ENCODE data around the gene GAB2. TPM values are rescaled to one million over a fixed set of nuclear protein-coding genes. Genes with fewer than 3 reads are reported as not detected.

The GAB2 gene
- total RNA-seq, 4 donors from 2014 or later, result 23.3 to 65.6 (median 58.8) TPM

GRCh38 chr11:78219493-78220217, 198.0 kb downstream of the GAB2 start:
- TF ChIP-seq CTCF (IDR thresholded peaks at IDR 0.05; ENCODE audit: low read depth), result no peak

- TF ChIP-seq CTCF (IDR thresholded peaks at IDR 0.05; ENCODE audit: low read depth), result no peak
Observed at GRCh38 chr11:78218707-78219492, 198.7 kb downstream of the GAB2 start.

GRCh38 chr11:78217650-78218541, 199.7 kb downstream of the GAB2 start:
- TF ChIP-seq CTCF (IDR thresholded peaks at IDR 0.05; ENCODE audit: low read depth), result no peak

GRCh38 chr11:78216571-78217287, 200.9 kb downstream of the GAB2 start:
- TF ChIP-seq CTCF (IDR thresholded peaks at IDR 0.05; ENCODE audit: low read depth), result no peak

GRCh38 chr11:78216021-78216420, 201.6 kb downstream of the GAB2 start:
- no peak for TF ChIP-seq CTCF (IDR thresholded peaks at IDR 0.05; ENCODE audit: low read depth)

- TF ChIP-seq CTCF (IDR thresholded peaks at IDR 0.05; ENCODE audit: low read depth), result no peak
Observed at GRCh38 chr11:78214331-78215194, 203.1 kb downstream of the GAB2 start.

Data from subcutaneous adipose tissue (tissue), 4 donors.